Gastroesophageal sphincter (tissue), 3 donors: Measurements from ENCODE around the gene KLF15.

ENCODE experiments used
- CTCF ChIP-seq, 4 experiments: fragments of 200-600 bp in 2 of 4; fragments of 450-650 bp in 2 of 4; sonication (generic) in 1 of 4; IDR thresholded peaks; one replicate each; pipeline ENCODE4 v1.5.1; 2017 to 2019; ENCODE audit warnings: antibody characterized with exemption in 4 of 4, mild to moderate bottlenecking in 2 of 4, moderate library complexity in 2 of 4
- POLR2A ChIP-seq, 2 donors: fragments of 450-650 bp; IDR thresholded peaks; one replicate each; pipeline ENCODE4 v1.6.1; 2017; ENCODE audit warnings: antibody characterized with exemption in 2 of 2, mild to moderate bottlenecking in 2 of 2, moderate library complexity in 1 of 2
- POLR2AphosphoS5 ChIP-seq: sonication (generic); formaldehyde crosslinking; IDR thresholded peaks from one replicate; pipeline ENCODE4 v1.6.1; 2017; ENCODE audit warnings: antibody characterized with exemption

- no peak for TF ChIP-seq CTCF (IDR thresholded peaks at IDR 0.05)
- no peak for TF ChIP-seq POLR2AphosphoS5
- no peak for TF ChIP-seq POLR2A (IDR thresholded peaks at IDR 0.05)
Observed at GRCh38 chr3:126312341-126312740, 44.9 kb downstream of the KLF15 start.
